Measurements from ENCODE around the gene ZNF423.

DNA sequence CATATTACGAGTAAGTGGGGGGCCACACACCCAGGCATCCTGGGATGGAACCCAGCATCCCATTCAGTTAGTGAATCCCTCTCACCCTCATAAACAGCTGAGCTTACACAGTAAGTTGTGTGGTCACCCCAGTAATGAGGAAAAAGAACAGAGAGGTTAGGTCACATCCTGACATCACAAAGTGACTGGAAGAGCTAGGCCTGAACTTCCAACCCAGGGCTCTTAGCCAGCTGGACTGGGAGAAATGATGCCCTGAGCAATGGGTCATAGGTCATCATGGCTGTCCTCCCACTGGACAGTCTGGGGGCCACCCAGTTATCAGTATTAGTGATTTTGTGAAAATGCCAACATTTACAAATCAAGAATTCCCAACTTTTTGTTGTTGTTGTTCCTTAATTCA lies 205.3 kb downstream of the ZNF423 start:
- TF ChIP-seq, protein P1, sequence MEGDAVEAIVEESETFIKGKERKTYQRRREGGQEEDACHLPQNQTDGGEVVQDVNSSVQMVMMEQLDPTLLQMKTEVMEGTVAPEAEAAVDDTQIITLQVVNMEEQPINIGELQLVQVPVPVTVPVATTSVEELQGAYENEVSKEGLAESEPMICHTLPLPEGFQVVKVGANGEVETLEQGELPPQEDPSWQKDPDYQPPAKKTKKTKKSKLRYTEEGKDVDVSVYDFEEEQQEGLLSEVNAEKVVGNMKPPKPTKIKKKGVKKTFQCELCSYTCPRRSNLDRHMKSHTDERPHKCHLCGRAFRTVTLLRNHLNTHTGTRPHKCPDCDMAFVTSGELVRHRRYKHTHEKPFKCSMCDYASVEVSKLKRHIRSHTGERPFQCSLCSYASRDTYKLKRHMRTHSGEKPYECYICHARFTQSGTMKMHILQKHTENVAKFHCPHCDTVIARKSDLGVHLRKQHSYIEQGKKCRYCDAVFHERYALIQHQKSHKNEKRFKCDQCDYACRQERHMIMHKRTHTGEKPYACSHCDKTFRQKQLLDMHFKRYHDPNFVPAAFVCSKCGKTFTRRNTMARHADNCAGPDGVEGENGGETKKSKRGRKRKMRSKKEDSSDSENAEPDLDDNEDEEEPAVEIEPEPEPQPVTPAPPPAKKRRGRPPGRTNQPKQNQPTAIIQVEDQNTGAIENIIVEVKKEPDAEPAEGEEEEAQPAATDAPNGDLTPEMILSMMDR (IDR thresholded peaks at IDR 0.05; ENCODE audit: insufficient read depth, low read depth, low read length) = no peak
- TF ChIP-seq EZH2 (IDR thresholded peaks at IDR 0.05; ENCODE audit: insufficient read depth, low read length) = no peak

All from astrocyte (in vitro differentiated cells and primary cell).